Calu3 (cell line): ENCODE data around the gene PFKFB2. TPM values are rescaled to one million over a fixed set of nuclear protein-coding genes. Genes with fewer than 3 reads are reported as not detected.

Source experiments
- BruUV-seq: library from RNA; stranded (reverse); fragments of 400-500 nt; replicated peaks from 2 replicates; lab custom pipeline; 2021; lab: Mats Ljungman, UMichigan
- CTCF ChIA-PET: fragments of 300-600 bp; sonication (Branson Sonifier 250); formaldehyde crosslinking; loops from one replicate; lab custom pipeline; 2022; ENCODE audit warnings: antibody characterized with exemption; lab: Charles Lee
- DNase-seq: peaks from one replicate; pipeline ENCODE4 v3.0.0; 2022
- H3K27ac Mint-ChIP-seq: one replicate; pipeline ENCODE4 v1.8.0; 2022; ENCODE audit warnings: mixed read lengths; ENCODE audit not compliant: unreplicated experiment
- H3K27me3 Mint-ChIP-seq: one replicate; pipeline ENCODE4 v1.8.0; 2022; ENCODE audit warnings: mixed read lengths; ENCODE audit not compliant: unreplicated experiment
- H3K36me3 Mint-ChIP-seq: one replicate; pipeline ENCODE4 v1.8.0; 2022; ENCODE audit warnings: mild to moderate bottlenecking, moderate library complexity, mixed read lengths; ENCODE audit not compliant: insufficient read depth, unreplicated experiment
- H3K4me1 Mint-ChIP-seq: one replicate; pipeline ENCODE4 v1.8.0; 2022; ENCODE audit warnings: mild to moderate bottlenecking, low read depth, mixed read lengths; ENCODE audit not compliant: unreplicated experiment
- H3K4me3 Mint-ChIP-seq: one replicate; pipeline ENCODE4 v1.8.0; 2022; ENCODE audit warnings: mild to moderate bottlenecking, low read depth, moderate library complexity, mixed read lengths; ENCODE audit not compliant: unreplicated experiment
- H3K9me3 Mint-ChIP-seq: one replicate; pipeline ENCODE4 v1.8.0; 2022; ENCODE audit warnings: low read depth, mixed read lengths; ENCODE audit not compliant: unreplicated experiment
- intact Hi-C: fragments of 100-400 bp; cut with micrococcal nuclease; formaldehyde crosslinking; loops from one replicate; pipeline ENCODE4 v1.10.0; 2022; ENCODE audit not compliant: unreplicated experiment
- total RNA-seq: library from RNA; stranded (reverse); gene quantifications from 2 replicates; pipeline ENCODE4 v1.2.3, GENCODE V29; 2022
- TF ChIP-seq, protein P1 (sequence below): fragments of 200-600 bp; IDR thresholded peaks from one replicate; pipeline ENCODE4 v1.8.0; 2022; ENCODE audit warnings: antibody characterized with exemption; ENCODE audit not compliant: unreplicated experiment

PFKFB2 gene
- total RNA-seq, 1 experiment from 2014 or later = 54.4 TPM

DNA sequence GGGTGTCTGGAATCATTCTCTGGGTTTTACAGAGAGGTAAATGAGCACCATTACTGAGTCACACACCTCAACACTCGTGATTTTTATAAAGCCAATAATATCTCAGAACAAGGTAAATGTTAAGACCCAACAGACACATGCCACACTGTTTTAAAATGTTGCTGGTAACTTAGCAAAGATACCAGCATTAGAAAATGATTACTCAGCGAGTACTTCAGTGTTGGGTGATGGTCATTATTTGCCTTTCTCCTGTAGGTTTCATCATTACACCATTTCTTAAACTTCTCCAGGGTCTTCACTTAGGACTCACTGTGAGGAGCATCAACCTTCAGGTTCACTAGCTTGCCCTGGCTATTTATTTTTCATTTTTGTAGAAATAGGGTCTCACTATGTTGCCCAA, 28.7 kb downstream of the PFKFB2 start:
- H3K27ac Mint-ChIP-seq = no peak overlapping the region

DNA sequence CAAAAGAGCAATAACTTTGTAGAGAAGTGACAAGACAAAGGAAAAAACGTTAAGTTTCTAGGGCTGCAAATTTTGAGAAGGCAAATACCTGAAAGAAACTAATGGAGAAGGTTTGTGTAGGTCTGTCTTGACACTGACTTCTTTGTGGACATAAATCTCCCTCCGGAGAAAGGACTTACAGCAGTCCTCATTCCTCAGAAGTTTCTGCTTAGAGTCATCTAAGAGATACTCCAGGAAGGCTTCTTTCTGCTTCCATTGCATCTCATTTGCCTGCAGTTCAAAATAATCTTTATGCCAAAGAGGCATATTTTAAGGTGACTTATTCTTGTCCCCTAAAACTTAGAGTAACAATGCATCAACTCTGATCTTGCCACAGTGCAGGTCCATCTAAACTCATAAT, 31.2 kb downstream of the PFKFB2 start:
- no TSS peak for BruUV-seq

More for the DNA sequence above, 28.7 kb downstream of the PFKFB2 start:
- intact Hi-C loops = no loop called here
- DNase-seq = no peak
- H3K4me1 Mint-ChIP-seq = peaks cover 23% of the 10 kb centered on the region
- no peak overlapping the region for H3K4me3 Mint-ChIP-seq
- TF ChIP-seq, protein P1, sequence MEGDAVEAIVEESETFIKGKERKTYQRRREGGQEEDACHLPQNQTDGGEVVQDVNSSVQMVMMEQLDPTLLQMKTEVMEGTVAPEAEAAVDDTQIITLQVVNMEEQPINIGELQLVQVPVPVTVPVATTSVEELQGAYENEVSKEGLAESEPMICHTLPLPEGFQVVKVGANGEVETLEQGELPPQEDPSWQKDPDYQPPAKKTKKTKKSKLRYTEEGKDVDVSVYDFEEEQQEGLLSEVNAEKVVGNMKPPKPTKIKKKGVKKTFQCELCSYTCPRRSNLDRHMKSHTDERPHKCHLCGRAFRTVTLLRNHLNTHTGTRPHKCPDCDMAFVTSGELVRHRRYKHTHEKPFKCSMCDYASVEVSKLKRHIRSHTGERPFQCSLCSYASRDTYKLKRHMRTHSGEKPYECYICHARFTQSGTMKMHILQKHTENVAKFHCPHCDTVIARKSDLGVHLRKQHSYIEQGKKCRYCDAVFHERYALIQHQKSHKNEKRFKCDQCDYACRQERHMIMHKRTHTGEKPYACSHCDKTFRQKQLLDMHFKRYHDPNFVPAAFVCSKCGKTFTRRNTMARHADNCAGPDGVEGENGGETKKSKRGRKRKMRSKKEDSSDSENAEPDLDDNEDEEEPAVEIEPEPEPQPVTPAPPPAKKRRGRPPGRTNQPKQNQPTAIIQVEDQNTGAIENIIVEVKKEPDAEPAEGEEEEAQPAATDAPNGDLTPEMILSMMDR = no peak
- H3K9me3 Mint-ChIP-seq = no peaks in the 10 kb centered on the region
- CTCF ChIA-PET = interaction anchor here (1.3 to 1.8 kb wide), 2 partner anchors 323 to 418 kb away, joined by 4 read pairs; no protein-coding TSS in a partner anchor
- BruUV-seq = no TSS peak
- H3K36me3 Mint-ChIP-seq = no peaks in the 10 kb centered on the region
- H3K27me3 Mint-ChIP-seq = no peaks in the 10 kb centered on the region

DNA sequence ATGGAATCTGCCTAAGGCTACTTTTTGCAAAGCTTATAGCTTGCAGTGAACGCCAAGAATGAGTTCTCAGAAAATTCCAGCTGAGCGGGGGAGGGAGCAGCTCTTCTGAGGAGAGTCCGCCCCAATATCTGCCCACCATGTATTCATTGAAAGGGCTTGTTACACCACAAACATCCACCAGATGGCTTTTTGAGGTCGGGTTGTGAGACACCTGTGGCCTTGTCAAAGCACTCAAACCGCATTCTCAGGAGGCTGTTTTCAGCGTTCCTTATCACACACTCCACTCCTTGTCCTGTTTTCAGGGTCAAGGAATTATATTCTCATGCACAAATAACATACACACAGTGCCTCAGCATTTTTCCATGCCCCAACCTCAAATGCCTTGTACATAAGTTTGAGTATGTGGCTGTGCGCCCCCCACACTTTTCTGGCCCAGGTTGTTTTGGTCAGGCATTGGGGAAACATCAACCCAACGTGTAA, 31.7 kb downstream of the PFKFB2 start:
- H3K4me1 Mint-ChIP-seq = peaks cover 38% of the 10 kb centered on the region
- DNase-seq = peak; percentile 76
- TF ChIP-seq, protein P1 = peak; percentile 79
- no TSS peak for BruUV-seq
- CTCF ChIA-PET = interaction anchor here (0.8 to 2.3 kb wide), 6 partner anchors 70 to 417 kb away, joined by 3 to 18 read pairs (median 4); partner anchors contain the start of gene CD55
- H3K36me3 Mint-ChIP-seq = peaks cover 7% of the 10 kb centered on the region
- no peaks in the 10 kb centered on the region for H3K27me3 Mint-ChIP-seq
- H3K4me3 Mint-ChIP-seq = no peak overlapping the region
- intact Hi-C loops = loop anchor here (1.0 to 5.0 kb wide), 4 partner anchors 158 to 415 kb away; no protein-coding TSS in a partner anchor
- H3K9me3 Mint-ChIP-seq = no peaks in the 10 kb centered on the region
- no peak overlapping the region for H3K27ac Mint-ChIP-seq

More for the DNA sequence above, 31.2 kb downstream of the PFKFB2 start:
- no peak for DNase-seq
- CTCF ChIA-PET = interaction anchor here (0.8 to 2.3 kb wide), 7 partner anchors 71 to 417 kb away, joined by 3 to 18 read pairs (median 3); partner anchors contain the start of gene CD55
- H3K27ac Mint-ChIP-seq = no peak overlapping the region
- H3K9me3 Mint-ChIP-seq = no peaks in the 10 kb centered on the region
- H3K4me1 Mint-ChIP-seq = peaks cover 33% of the 10 kb centered on the region
- intact Hi-C loops = loop anchor here (1.0 to 2.0 kb wide), 3 partner anchors 233 to 415 kb away; no protein-coding TSS in a partner anchor
- H3K36me3 Mint-ChIP-seq = peaks cover 2% of the 10 kb centered on the region
- TF ChIP-seq, protein P1 = no peak
- H3K4me3 Mint-ChIP-seq = no peak overlapping the region
- H3K27me3 Mint-ChIP-seq = no peaks in the 10 kb centered on the region

DNA sequence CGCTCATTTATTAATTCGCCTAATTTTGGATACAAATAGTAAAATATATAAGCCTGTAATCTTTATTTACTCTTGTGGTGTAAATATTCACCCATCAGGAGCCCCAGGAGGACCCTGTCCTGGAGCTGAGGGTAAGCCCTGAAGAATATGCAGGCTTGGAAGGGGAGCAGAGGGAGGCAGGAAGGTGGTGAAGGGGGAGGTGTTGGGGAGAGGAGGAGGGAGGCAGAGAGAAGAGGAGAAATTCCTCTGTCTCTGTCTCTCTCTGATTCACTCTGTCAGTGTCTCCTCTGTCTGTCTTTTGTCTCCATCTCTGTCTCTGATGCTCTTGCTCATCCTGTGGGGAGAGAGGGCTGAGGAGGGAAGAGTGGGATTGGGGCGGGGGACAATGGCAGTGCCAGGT, 32.8 kb downstream of the PFKFB2 start:
- Mint-ChIP-seq H3K27me3 (no peaks in the 10 kb centered on the region), H3K9me3 (no peaks in the 10 kb centered on the region), H3K27ac (no peak overlapping the region), H3K4me1 (peaks cover 41% of the 10 kb centered on the region), H3K4me3 (no peak overlapping the region), H3K36me3 (peaks cover 10% of the 10 kb centered on the region)
- BruUV-seq = no TSS peak
- intact Hi-C loops = loop anchor here (2.0 to 5.0 kb wide), 2 partner anchors 156 to 231 kb away; no protein-coding TSS in a partner anchor
- DNase-seq = no peak
- CTCF ChIA-PET = no interaction called here
- TF ChIP-seq, protein P1 = no peak
